Prostate gland (tissue), 2 donors: Measurements from ENCODE around the gene UMODL1.

Experiments used
- CTCF ChIP-seq, 4 experiments: fragments of 200-600 bp in 2 of 4; fragments of 450-650 bp in 2 of 4; sonication (generic) in 2 of 4; IDR thresholded peaks; 1 replicate in 3 of 4; 2 replicates in 1 of 4; pipeline ENCODE4 v1.5.1; 2016 to 2019; ENCODE audit warnings: antibody characterized with exemption in 4 of 4, mild to moderate bottlenecking in 2 of 4, moderate library complexity in 2 of 4
- POLR2A ChIP-seq: fragments of 450-650 bp; IDR thresholded peaks from one replicate; pipeline ENCODE4 v1.6.1; 2016; ENCODE audit warnings: antibody characterized with exemption, mild to moderate bottlenecking

- TF ChIP-seq POLR2A (no peak), CTCF (IDR thresholded peaks at IDR 0.05) (no peak)
These were observed 115.5 kb downstream of the UMODL1 start for GRCh38 chr21:42186591-42186990.
